ENCODE data around the gene NAB2. TPM values are rescaled to one million over a fixed set of nuclear protein-coding genes. Genes with fewer than 3 reads are reported as not detected.

Gene NAB2
- total RNA-seq, 4 donors from 2014 or later: 11.8 to 48.0 (median 16.1) TPM

Other genes starting within 250 kb of the NAB2 start
- gene SDR9C7, start 154.7 kb upstream of the NAB2 start, total RNA-seq: not detected
- gene RDH16, start 131.5 kb upstream of the NAB2 start, total RNA-seq: 1 to 10 TPM in 1 of 4 donors, under 1 TPM in 1, not detected in 2; 0.22 to 1.3 TPM
- gene ZBTB39, start 82.6 kb upstream of the NAB2 start, total RNA-seq: 1 to 10 TPM; 4.5 to 8.5 (median 7.4) TPM
- gene TAC3, start 72.6 kb upstream of the NAB2 start, total RNA-seq: not detected
- gene MYO1A, start 39.0 kb upstream of the NAB2 start, total RNA-seq: not detected
- gene NEMP1, start 10.3 kb upstream of the NAB2 start, total RNA-seq: 10 to 100 TPM in 2 of 4 donors, 1 to 10 TPM in 2; 5.6 to 10.9 (median 9.2) TPM
- 100 to 1,000 TPM in 1 of 4 donors, 10 to 100 TPM in 3; 79.0 to 144 (median 89.8) TPM for gene STAT6, start 22.2 kb downstream of the NAB2 start, total RNA-seq
- 100 to 1,000 TPM in 3 of 4 donors, 10 to 100 TPM in 1; 98.5 to 161 (median 118) TPM for gene LRP1, start 39.4 kb downstream of the NAB2 start, total RNA-seq
- gene LRP1-AS, start 58.5 kb downstream of the NAB2 start, total RNA-seq: not detected
- gene NXPH4, start 127.7 kb downstream of the NAB2 start, total RNA-seq: under 1 TPM in 1 of 4 donors, not detected in 3; 0.27 TPM
- 10 to 100 TPM; 34.0 to 58.4 (median 49.8) TPM for gene SHMT2, start 140.6 kb downstream of the NAB2 start, total RNA-seq
- 1 to 10 TPM in 2 of 4 donors, under 1 TPM in 1, not detected in 1; 0.88 to 7.3 (median 3.0) TPM for gene STAC3, start 162.1 kb downstream of the NAB2 start, total RNA-seq

All from thyroid gland (tissue), 4 donors.